Measurements from ENCODE around the gene BLVRA. TPM values are rescaled to one million over a fixed set of nuclear protein-coding genes. Genes with fewer than 3 reads are reported as not detected.

Gene BLVRA
- total RNA-seq, 1 donor from 2014 or later: 18.2 TPM

DNA sequence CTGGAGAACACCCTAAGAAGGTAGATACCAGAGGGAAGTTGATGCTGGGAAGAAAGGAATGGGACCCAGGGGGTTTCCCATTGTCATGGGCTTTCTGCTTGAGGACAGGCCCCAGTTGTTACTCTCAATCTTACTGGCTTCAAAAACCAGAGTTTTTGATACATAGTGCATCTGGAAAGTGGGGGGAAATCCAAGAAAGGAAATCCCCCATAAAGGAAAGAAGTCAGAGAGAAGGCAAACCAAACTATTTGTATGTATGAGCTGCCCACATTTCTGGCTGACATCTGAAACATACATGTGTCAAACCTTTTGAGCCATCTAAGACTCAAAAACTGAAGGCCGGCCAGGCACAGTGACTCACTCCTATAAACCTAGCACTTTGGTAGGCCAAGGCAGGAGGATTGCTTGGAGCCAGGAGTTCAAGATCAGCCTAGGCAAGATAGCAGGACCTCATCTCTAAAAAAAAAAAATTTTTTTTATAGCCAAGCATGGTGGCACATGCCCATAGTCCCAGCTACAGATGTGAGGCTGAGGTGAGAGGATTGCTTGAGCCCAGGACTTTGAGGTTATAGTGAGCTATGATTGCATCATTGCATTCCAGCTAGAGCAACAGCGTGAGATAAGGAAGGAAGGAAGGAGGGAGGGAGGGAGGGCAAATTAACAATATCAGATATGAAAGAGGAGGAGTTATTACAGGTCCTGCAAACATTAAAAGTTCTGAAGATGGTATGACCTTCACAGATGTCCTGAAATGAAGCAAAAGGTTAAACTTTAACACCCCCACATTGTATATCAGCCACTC lies 22.5 kb upstream of the BLVRA start:
- no peak overlapping the region for H3K4me3 Mint-ChIP-seq (ENCODE audit: unreplicated experiment)
- no peak overlapping the region for H3K27ac Mint-ChIP-seq (ENCODE audit: unreplicated experiment)
- no peak for DNase-seq (ENCODE audit: low spot score)
- H3K9me3 Mint-ChIP-seq (ENCODE audit: unreplicated experiment): no peaks in the 10 kb centered on the region
- TF ChIP-seq, protein P1, sequence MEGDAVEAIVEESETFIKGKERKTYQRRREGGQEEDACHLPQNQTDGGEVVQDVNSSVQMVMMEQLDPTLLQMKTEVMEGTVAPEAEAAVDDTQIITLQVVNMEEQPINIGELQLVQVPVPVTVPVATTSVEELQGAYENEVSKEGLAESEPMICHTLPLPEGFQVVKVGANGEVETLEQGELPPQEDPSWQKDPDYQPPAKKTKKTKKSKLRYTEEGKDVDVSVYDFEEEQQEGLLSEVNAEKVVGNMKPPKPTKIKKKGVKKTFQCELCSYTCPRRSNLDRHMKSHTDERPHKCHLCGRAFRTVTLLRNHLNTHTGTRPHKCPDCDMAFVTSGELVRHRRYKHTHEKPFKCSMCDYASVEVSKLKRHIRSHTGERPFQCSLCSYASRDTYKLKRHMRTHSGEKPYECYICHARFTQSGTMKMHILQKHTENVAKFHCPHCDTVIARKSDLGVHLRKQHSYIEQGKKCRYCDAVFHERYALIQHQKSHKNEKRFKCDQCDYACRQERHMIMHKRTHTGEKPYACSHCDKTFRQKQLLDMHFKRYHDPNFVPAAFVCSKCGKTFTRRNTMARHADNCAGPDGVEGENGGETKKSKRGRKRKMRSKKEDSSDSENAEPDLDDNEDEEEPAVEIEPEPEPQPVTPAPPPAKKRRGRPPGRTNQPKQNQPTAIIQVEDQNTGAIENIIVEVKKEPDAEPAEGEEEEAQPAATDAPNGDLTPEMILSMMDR (IDR thresholded peaks at IDR 0.05; ENCODE audit: unreplicated experiment): no peak
- no peaks in the 10 kb centered on the region for H3K27me3 Mint-ChIP-seq (ENCODE audit: unreplicated experiment)
- H3K36me3 Mint-ChIP-seq (ENCODE audit: low read depth, unreplicated experiment): peaks cover 8% of the 10 kb centered on the region
- peaks cover 5% of the 10 kb centered on the region for H3K4me1 Mint-ChIP-seq (ENCODE audit: unreplicated experiment)

DNA sequence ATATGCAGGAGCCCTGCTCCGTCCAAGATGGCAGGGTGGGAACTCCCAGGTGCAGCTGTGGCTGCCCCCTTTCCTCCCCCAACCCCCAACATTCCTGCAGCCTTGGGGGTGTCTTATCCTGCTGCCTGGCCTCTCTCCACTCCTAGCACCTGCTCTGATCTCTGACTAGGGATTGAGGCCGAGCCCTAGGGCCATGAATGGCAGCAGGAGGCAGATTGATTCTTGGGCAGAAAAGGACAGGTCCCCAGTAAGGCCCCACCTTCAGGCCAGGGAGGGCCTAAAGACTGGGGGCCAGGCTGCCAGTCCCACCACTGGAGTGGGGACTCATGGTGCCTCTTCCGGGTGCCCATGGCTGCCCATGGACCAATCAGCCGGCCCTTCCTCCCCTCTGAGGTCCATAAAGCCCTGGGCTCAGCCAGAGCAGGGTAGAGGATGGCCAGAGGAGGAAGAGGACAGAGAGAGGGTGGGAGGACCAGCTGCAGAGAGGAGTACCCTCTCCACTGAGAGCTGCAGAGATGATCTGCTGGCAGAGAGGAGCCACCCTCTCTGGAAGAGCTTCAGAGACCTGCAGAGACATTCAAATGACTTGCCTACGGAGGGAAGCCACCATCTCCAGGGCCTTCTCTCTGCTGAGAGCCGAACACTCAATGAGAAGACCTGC lies 20.9 kb upstream of the BLVRA start:
- TF ChIP-seq, protein P1 (IDR thresholded peaks at IDR 0.05; ENCODE audit: unreplicated experiment): no peak
- Mint-ChIP-seq H3K9me3 (ENCODE audit: unreplicated experiment) (no peaks in the 10 kb centered on the region), H3K4me1 (ENCODE audit: unreplicated experiment) (peaks cover 5% of the 10 kb centered on the region), H3K4me3 (ENCODE audit: unreplicated experiment) (no peak overlapping the region), H3K27me3 (ENCODE audit: unreplicated experiment) (no peaks in the 10 kb centered on the region), H3K36me3 (ENCODE audit: low read depth, unreplicated experiment) (peaks cover 8% of the 10 kb centered on the region), H3K27ac (ENCODE audit: unreplicated experiment) (no peak overlapping the region)
- DNase-seq (ENCODE audit: low spot score): no peak

DNA sequence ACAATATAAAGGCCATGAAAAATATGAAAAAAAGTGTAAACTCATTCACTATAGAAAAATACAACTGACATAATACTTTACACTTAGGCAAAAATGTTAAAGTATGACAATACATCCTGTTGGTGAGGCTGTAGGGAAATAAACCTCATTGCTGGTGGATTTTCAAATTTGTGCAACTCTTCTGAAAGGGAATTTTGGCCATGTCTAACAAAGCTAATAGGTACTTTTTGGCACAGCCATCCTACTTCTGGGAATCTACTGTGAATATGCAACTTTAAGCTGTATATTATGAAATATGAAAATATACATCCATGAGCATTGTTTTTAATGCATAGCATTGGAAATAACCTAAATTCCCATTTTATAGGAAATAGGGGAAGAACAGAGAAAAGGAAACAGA lies 15.8 kb upstream of the BLVRA start:
- peaks cover 2% of the 10 kb centered on the region for H3K27me3 Mint-ChIP-seq (ENCODE audit: unreplicated experiment)
- H3K36me3 Mint-ChIP-seq (ENCODE audit: low read depth, unreplicated experiment): peaks cover 8% of the 10 kb centered on the region
- DNase-seq (ENCODE audit: low spot score): no peak
- H3K27ac Mint-ChIP-seq (ENCODE audit: unreplicated experiment): no peak overlapping the region
- no peaks in the 10 kb centered on the region for H3K9me3 Mint-ChIP-seq (ENCODE audit: unreplicated experiment)
- TF ChIP-seq, protein P1 (IDR thresholded peaks at IDR 0.05; ENCODE audit: unreplicated experiment): no peak
- peaks cover 5% of the 10 kb centered on the region for H3K4me1 Mint-ChIP-seq (ENCODE audit: unreplicated experiment)
- H3K4me3 Mint-ChIP-seq (ENCODE audit: unreplicated experiment): no peak overlapping the region

DNA sequence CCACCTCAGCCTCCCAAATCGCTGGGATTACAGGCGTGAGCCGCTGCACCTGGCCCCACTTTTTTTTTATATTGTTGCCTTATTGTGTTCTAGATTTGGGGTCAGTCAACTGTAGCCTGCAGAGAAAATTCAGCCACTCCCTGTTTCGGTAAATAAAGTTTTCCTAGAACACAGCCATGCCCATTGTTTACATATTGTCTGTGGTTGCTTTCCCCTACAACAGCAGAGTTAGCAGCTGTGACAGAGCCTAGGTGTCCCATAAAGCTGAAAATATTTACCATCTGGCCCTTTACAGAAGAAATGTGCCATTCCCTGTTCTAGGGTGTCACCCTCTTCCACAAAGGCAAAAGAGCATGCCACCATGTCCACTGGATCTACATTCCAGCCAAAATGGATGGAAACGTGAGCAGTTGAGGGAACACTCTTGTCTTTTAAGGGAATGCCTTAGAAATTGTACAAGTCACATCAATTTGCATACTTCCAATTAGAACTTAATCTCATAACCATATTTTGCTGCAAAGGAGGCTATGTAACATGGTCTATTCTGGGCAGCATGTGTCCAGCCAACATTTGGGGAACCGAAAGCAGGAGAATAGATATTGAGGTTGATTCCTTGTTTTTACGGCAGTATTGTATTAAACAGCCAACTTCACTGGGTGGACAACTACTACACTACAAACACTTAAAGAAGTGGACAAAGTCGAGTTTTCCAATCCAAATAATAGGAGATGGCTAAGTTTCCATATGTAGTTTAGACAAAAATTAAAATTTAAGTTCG lies 11.0 kb upstream of the BLVRA start:
- Mint-ChIP-seq H3K4me3 (ENCODE audit: unreplicated experiment) (no peak overlapping the region), H3K27ac (ENCODE audit: unreplicated experiment) (no peak overlapping the region), H3K4me1 (ENCODE audit: unreplicated experiment) (no peaks in the 10 kb centered on the region), H3K9me3 (ENCODE audit: unreplicated experiment) (no peaks in the 10 kb centered on the region), H3K27me3 (ENCODE audit: unreplicated experiment) (peaks cover 2% of the 10 kb centered on the region), H3K36me3 (ENCODE audit: low read depth, unreplicated experiment) (no peaks in the 10 kb centered on the region)
- TF ChIP-seq, protein P1 (IDR thresholded peaks at IDR 0.05; ENCODE audit: unreplicated experiment): no peak
- DNase-seq (ENCODE audit: low spot score): no peak

All from endothelial cell (in vitro differentiated cells).